Caco-2 (cell line): ENCODE results near the gene E2F6. TPM values are rescaled to one million over a fixed set of nuclear protein-coding genes. Genes with fewer than 3 reads are reported as not detected.

ENCODE experiments used
- BruUV-seq: library from RNA; stranded (reverse); fragments of 400-500 nt; replicated peaks from 2 replicates; lab custom pipeline; 2021; lab: Mats Ljungman, UMichigan
- CTCF ChIA-PET: fragments of 300-600 bp; sonication (Branson Sonifier 250); formaldehyde crosslinking; loops from one replicate; lab custom pipeline; 2022; ENCODE audit warnings: antibody characterized with exemption; lab: Charles Lee
- POLR2A ChIA-PET: fragments of 300-600 bp; sonication (Branson Sonifier 250); formaldehyde crosslinking; loops from one replicate; lab custom pipeline; 2022; ENCODE audit warnings: antibody characterized with exemption; lab: Charles Lee
- DNase-seq, 2 experiments: peaks; one replicate each; pipeline versions ENCODE4 v3.0.0 to v3.0.0-alpha.2; 2020 to 2022
- H3K27me3 ChIP-seq: replicated peaks from 2 replicates; pipeline ENCODE4 v1.6.0; 2011; ENCODE audit warnings: low read length; ENCODE audit not compliant: control insufficient read depth, insufficient read depth
- H3K36me3 ChIP-seq: 2 replicates; pipeline ENCODE4 v1.5.1; 2011; ENCODE audit warnings: low read length; ENCODE audit not compliant: control insufficient read depth, insufficient read depth
- H3K4me1 ChIP-seq: fragments of 250-450 bp; sonication (Bioruptor Pico); 2 replicates; pipeline ENCODE4 v1.5.1; 2020; ENCODE audit warnings: mild to moderate bottlenecking
- H3K4me3 ChIP-seq: 2 replicates; pipeline ENCODE4 v1.5.1; 2011; ENCODE audit warnings: low read depth, mild to moderate bottlenecking, control low read depth, low read length
- H3K9me3 ChIP-seq: fragments of 250-450 bp; sonication (Bioruptor Pico); 2 replicates; pipeline ENCODE4 v1.5.1; 2020; ENCODE audit warnings: mild to moderate bottlenecking, moderate library complexity
- H3K27ac Mint-ChIP-seq: one replicate; pipeline ENCODE4 v1.8.0; 2022; ENCODE audit warnings: mixed read lengths; ENCODE audit not compliant: unreplicated experiment
- H3K27me3 Mint-ChIP-seq: one replicate; pipeline ENCODE4 v1.8.0; 2022; ENCODE audit warnings: mixed read lengths; ENCODE audit not compliant: insufficient read depth, unreplicated experiment
- H3K36me3 Mint-ChIP-seq: one replicate; pipeline ENCODE4 v1.8.0; 2022; ENCODE audit warnings: mild to moderate bottlenecking, mixed read lengths; ENCODE audit not compliant: insufficient read depth, unreplicated experiment
- H3K4me1 Mint-ChIP-seq: one replicate; pipeline ENCODE4 v1.8.0; 2022; ENCODE audit warnings: low read depth, mixed read lengths; ENCODE audit not compliant: unreplicated experiment
- H3K4me3 Mint-ChIP-seq: one replicate; pipeline ENCODE4 v1.8.0; 2022; ENCODE audit warnings: mild to moderate bottlenecking, moderate library complexity, mixed read lengths; ENCODE audit not compliant: unreplicated experiment
- H3K9me3 Mint-ChIP-seq: one replicate; pipeline ENCODE4 v1.8.0; 2022; ENCODE audit warnings: mixed read lengths; ENCODE audit not compliant: unreplicated experiment
- CTCF ChIP-seq, 2 experiments: fragments of 200-600 bp in 1 of 2; IDR thresholded peaks; 1 replicate in 1 of 2; 2 replicates in 1 of 2; pipeline versions ENCODE4 v1.5.1 to v1.8.0; 2011 to 2022; ENCODE audit warnings: antibody characterized with exemption in 1 of 2, control low read depth in 1 of 2, inconsistent platforms in 1 of 2, low read depth in 1 of 2, low read length in 1 of 2, mild to moderate bottlenecking in 1 of 2, moderate library complexity in 1 of 2; ENCODE audit not compliant: insufficient read depth in 1 of 2, severe bottlenecking in 1 of 2, unreplicated experiment in 1 of 2
- intact Hi-C: fragments of 100-400 bp; cut with micrococcal nuclease; formaldehyde crosslinking; loops from one replicate; pipeline ENCODE4 v1.10.0; 2022; ENCODE audit not compliant: unreplicated experiment
- total RNA-seq: library from RNA; stranded (reverse); gene quantifications from 2 replicates; pipeline ENCODE4 v1.2.3, GENCODE V29; 2022

Gene E2F6
- total RNA-seq, 1 experiment from 2014 or later, result 44.5 TPM

- ChIA-PET CTCF (no interaction called here), POLR2A (no interaction called here)
Measured at GRCh38 chr2:11435036-11435435, 30.9 kb downstream of the E2F6 start.

DNA sequence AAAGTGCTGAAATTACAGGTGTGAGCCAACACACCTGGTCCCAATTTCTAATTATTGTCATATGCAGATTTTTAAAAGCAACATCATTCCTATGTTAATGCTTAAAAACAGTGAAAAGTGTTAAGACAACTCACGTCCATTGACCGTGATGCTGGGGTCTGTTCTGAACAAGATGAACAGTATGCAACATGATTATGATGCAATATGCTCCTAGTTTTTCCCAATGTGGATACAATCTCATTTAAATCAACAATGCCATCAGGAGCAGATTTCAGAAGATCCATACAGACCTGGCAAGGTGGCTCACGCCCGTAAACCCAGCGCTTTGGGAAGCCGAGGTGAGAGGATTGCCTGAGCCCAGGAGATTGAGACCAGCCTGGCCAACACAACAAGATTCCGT is 31.5 kb downstream of the E2F6 start:
- ChIA-PET CTCF (no interaction called here), POLR2A (no interaction called here)
- BruUV-seq, result no TSS peak
- Histone ChIP-seq H3K4me3 (no peak overlapping the region), H3K27me3 (no peaks in the 10 kb centered on the region), H3K4me1 (no peaks in the 10 kb centered on the region), H3K36me3 (no peaks in the 10 kb centered on the region), H3K9me3 (peaks cover 7% of the 10 kb centered on the region; the same call in 1 of the 2 replicates)
- intact Hi-C loops, result no loop called here
- Mint-ChIP-seq H3K4me3 (no peak overlapping the region), H3K9me3 (no peaks in the 10 kb centered on the region), H3K27me3 (no peaks in the 10 kb centered on the region), H3K27ac (no peak overlapping the region), H3K4me1 (no peaks in the 10 kb centered on the region), H3K36me3 (peaks cover 6% of the 10 kb centered on the region)
- TF ChIP-seq CTCF (IDR thresholded peaks at IDR 0.05; ENCODE audit: insufficient read depth in 1 of 2, low read depth in 1 of 2, low read length in 1 of 2, severe bottlenecking in 1 of 2, unreplicated experiment in 1 of 2), result no peak
- DNase-seq, result no peak

More at GRCh38 chr2:11435036-11435435, 30.9 kb downstream of the E2F6 start:
- Histone ChIP-seq H3K4me3 (no peak overlapping the region), H3K36me3 (0 out of 2 replicates have a peak, but pooled peaks cover 1% of the 10 kb centered on the region), H3K9me3 (peaks cover 7% of the 10 kb centered on the region; the same call in 1 of the 2 replicates), H3K4me1 (no peaks in the 10 kb centered on the region), H3K27me3 (no peaks in the 10 kb centered on the region)
- H3K9me3 Mint-ChIP-seq, result peaks cover 6% of the 10 kb centered on the region
- no peak overlapping the region for H3K4me3 Mint-ChIP-seq
- H3K36me3 Mint-ChIP-seq, result peaks cover 11% of the 10 kb centered on the region
- no peak overlapping the region for H3K27ac Mint-ChIP-seq
- no peak for DNase-seq
- H3K4me1 Mint-ChIP-seq, result no peaks in the 10 kb centered on the region
- intact Hi-C loops, result no loop called here
- no TSS peak for BruUV-seq
- TF ChIP-seq CTCF (IDR thresholded peaks at IDR 0.05; ENCODE audit: insufficient read depth in 1 of 2, low read depth in 1 of 2, low read length in 1 of 2, severe bottlenecking in 1 of 2, unreplicated experiment in 1 of 2), result no peak
- H3K27me3 Mint-ChIP-seq, result no peaks in the 10 kb centered on the region

DNA sequence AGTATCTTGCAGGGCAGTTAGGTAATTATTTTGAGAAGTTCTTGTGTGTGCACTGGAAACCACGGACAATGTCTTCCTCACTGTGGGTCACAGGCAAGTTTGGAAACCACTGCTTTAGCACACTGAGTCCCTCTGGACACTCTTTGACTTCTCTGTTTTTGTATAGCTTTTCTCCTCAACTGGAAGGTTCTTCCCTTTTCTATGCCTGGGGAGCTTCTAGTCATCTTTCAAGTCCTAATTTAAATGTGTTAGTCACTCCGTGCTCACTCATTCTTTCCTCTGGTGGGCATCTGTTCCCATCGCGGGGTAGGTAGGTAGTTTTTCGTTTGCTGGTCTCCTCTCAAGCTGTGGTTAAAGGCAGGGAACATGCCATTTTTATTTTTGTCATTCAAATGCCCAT is 32.1 kb downstream of the E2F6 start:
- intact Hi-C loops, result no loop called here
- CTCF ChIA-PET, result no interaction called here
- no peak overlapping the region for H3K4me3 ChIP-seq
- Mint-ChIP-seq H3K9me3 (no peaks in the 10 kb centered on the region), H3K4me1 (no peaks in the 10 kb centered on the region), H3K27ac (no peak overlapping the region), H3K36me3 (peaks cover 6% of the 10 kb centered on the region), H3K27me3 (no peaks in the 10 kb centered on the region), H3K4me3 (no peak overlapping the region)
- peaks cover 3% of the 10 kb centered on the region; the same call in 1 of the 2 replicates for H3K9me3 ChIP-seq
- no peaks in the 10 kb centered on the region for H3K36me3 ChIP-seq
- no TSS peak for BruUV-seq
- POLR2A ChIA-PET, result no interaction called here
- DNase-seq, result no peak
- no peaks in the 10 kb centered on the region for H3K27me3 ChIP-seq
- H3K4me1 ChIP-seq, result no peaks in the 10 kb centered on the region
- no peak for TF ChIP-seq CTCF (IDR thresholded peaks at IDR 0.05; ENCODE audit: insufficient read depth in 1 of 2, low read depth in 1 of 2, low read length in 1 of 2, severe bottlenecking in 1 of 2, unreplicated experiment in 1 of 2)
